Right atrium auricular region (tissue), 2 donors: ENCODE data around the gene UTY. TPM values are rescaled to one million over a fixed set of nuclear protein-coding genes. Genes with fewer than 3 reads are reported as not detected.

Experiments
- DNase-seq: peaks from one replicate; pipeline ENCODE4 v3.0.0-alpha.2; 2019; ENCODE audit warnings: low spot score
- H3K27ac ChIP-seq, 2 donors: fragments of 200-600 bp; sonication (generic); 1 replicate in 1 of 2; 2 replicates in 1 of 2; pipeline ENCODE4 v1.5.1; 2016 to 2019
- H3K27me3 ChIP-seq, 2 donors: fragments of 200-600 bp; sonication (generic); one replicate each; pipeline versions ENCODE4 v1.5.1 to v1.6.0; 2017 to 2019
- H3K36me3 ChIP-seq: fragments of 200-600 bp; sonication (generic); one replicate; pipeline ENCODE4 v1.5.1; 2016
- H3K4me1 ChIP-seq, 2 donors: fragments of 200-600 bp; sonication (generic); one replicate each; pipeline versions ENCODE4 v1.5.1 to v1.6.0; 2017 to 2019
- H3K4me3 ChIP-seq, 2 donors: fragments of 200-600 bp; sonication (generic); 1 replicate in 1 of 2; 2 replicates in 1 of 2; pipeline ENCODE4 v1.5.1; 2017 to 2019; ENCODE audit warnings: mild to moderate bottlenecking in 1 of 2, moderate library complexity in 1 of 2
- H3K9me3 ChIP-seq, 2 donors: fragments of 200-600 bp; sonication (generic); one replicate each; pipeline ENCODE4 v1.5.1; 2019
- CTCF ChIP-seq, 2 donors: fragments of 200-600 bp; sonication (generic); IDR thresholded peaks; one replicate each; pipeline ENCODE4 v1.5.1; 2019; ENCODE audit warnings: antibody characterized with exemption in 2 of 2
- total RNA-seq, 2 donors: library from RNA; depleted of rRNA; stranded (reverse); fragments of >200 nt; gene quantifications; one replicate each; pipeline ENCODE4 v1.1.0, GENCODE V29; 2016

Gene UTY
- total RNA-seq, 2 donors from 2014 or later, result not detected

GRCh38 chrY:13479121-13479711 is 617 bp downstream of the UTY start:
- Histone ChIP-seq H3K27ac (no peak overlapping the region), H3K36me3 (no peaks in the 10 kb centered on the region), H3K4me3 (no peak overlapping the region), H3K4me1 (no peaks in the 10 kb centered on the region), H3K27me3 (no peaks in the 10 kb centered on the region), H3K9me3 (no peaks in the 10 kb centered on the region)
- DNase-seq, result no peak
- no peak for TF ChIP-seq CTCF (IDR thresholded peaks at IDR 0.05)

GRCh38 chrY:13478126-13478785 is 1.6 kb downstream of the UTY start:
- no peak overlapping the region for H3K27ac ChIP-seq
- TF ChIP-seq CTCF (IDR thresholded peaks at IDR 0.05), result no peak
- DNase-seq, result no peak
- H3K36me3 ChIP-seq, result no peaks in the 10 kb centered on the region
- H3K9me3 ChIP-seq, result no peaks in the 10 kb centered on the region
- no peak overlapping the region for H3K4me3 ChIP-seq
- no peaks in the 10 kb centered on the region for H3K27me3 ChIP-seq
- H3K4me1 ChIP-seq, result no peaks in the 10 kb centered on the region

- Histone ChIP-seq H3K36me3 (no peaks in the 10 kb centered on the region), H3K4me1 (no peaks in the 10 kb centered on the region), H3K27me3 (no peaks in the 10 kb centered on the region), H3K4me3 (no peak overlapping the region), H3K9me3 (no peaks in the 10 kb centered on the region), H3K27ac (no peak overlapping the region)
- no peak for DNase-seq
- TF ChIP-seq CTCF (IDR thresholded peaks at IDR 0.05), result no peak
Observed at GRCh38 chrY:13474997-13475396, 4.8 kb downstream of the UTY start.

- DNase-seq, result no peak
- H3K27me3 ChIP-seq, result no peaks in the 10 kb centered on the region
- no peaks in the 10 kb centered on the region for H3K4me1 ChIP-seq
- no peak overlapping the region for H3K27ac ChIP-seq
- H3K4me3 ChIP-seq, result no peak overlapping the region
- TF ChIP-seq CTCF (IDR thresholded peaks at IDR 0.05), result no peak
- H3K36me3 ChIP-seq, result no peaks in the 10 kb centered on the region
- H3K9me3 ChIP-seq, result no peaks in the 10 kb centered on the region
Observed at GRCh38 chrY:13451572-13451971, 28.3 kb downstream of the UTY start.

- no peak overlapping the region for H3K27ac ChIP-seq
- no peak for TF ChIP-seq CTCF (IDR thresholded peaks at IDR 0.05)
Observed at GRCh38 chrY:13450596-13451130, 29.2 kb downstream of the UTY start.

More at GRCh38 chrY:13450596-13451130, 29.2 kb downstream of the UTY start:
- Histone ChIP-seq H3K4me1 (no peaks in the 10 kb centered on the region), H3K36me3 (no peaks in the 10 kb centered on the region), H3K27me3 (no peaks in the 10 kb centered on the region), H3K4me3 (no peak overlapping the region), H3K9me3 (no peaks in the 10 kb centered on the region)
- DNase-seq, result no peak
